Esophagus muscularis mucosa (tissue), 3 donors: ENCODE results near the gene TMED8.

ENCODE experiments used
- POLR2A ChIP-seq: fragments of 450-650 bp; IDR thresholded peaks from one replicate; pipeline ENCODE4 v1.6.1; 2017; ENCODE audit warnings: antibody characterized with exemption, moderate library complexity, mild to moderate bottlenecking, low read depth
- TF ChIP-seq, protein P1 (sequence below), 3 experiments: fragments of 200-600 bp in 2 of 3; fragments of 450-650 bp in 1 of 3; sonication (generic) in 2 of 3; IDR thresholded peaks; one replicate each; pipeline ENCODE4 v1.5.1; 2017 to 2019; ENCODE audit warnings: antibody characterized with exemption in 3 of 3, mild to moderate bottlenecking in 2 of 3, moderate library complexity in 1 of 3

DNA sequence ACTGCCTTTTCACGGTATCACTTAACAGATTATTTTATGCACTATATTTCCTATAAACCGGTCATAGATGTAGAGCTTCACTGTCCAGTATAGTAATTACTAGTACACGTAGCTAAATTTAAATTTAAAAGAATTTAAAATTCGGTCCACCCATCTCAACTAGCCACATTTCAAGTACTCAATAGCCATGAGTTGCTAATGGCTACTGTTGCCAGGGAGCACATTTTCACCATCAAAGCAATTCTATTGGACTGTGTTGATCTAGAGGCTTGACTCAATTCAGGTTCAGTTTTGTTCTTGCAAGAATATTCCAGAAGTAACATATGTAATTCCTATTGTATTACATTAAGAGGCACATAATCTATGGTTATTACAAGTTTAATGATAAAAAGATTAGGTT is 20.0 kb downstream of the TMED8 start:
- no peak for TF ChIP-seq POLR2A
- TF ChIP-seq, protein P1, sequence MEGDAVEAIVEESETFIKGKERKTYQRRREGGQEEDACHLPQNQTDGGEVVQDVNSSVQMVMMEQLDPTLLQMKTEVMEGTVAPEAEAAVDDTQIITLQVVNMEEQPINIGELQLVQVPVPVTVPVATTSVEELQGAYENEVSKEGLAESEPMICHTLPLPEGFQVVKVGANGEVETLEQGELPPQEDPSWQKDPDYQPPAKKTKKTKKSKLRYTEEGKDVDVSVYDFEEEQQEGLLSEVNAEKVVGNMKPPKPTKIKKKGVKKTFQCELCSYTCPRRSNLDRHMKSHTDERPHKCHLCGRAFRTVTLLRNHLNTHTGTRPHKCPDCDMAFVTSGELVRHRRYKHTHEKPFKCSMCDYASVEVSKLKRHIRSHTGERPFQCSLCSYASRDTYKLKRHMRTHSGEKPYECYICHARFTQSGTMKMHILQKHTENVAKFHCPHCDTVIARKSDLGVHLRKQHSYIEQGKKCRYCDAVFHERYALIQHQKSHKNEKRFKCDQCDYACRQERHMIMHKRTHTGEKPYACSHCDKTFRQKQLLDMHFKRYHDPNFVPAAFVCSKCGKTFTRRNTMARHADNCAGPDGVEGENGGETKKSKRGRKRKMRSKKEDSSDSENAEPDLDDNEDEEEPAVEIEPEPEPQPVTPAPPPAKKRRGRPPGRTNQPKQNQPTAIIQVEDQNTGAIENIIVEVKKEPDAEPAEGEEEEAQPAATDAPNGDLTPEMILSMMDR (IDR thresholded peaks at IDR 0.05), result no peak
